Activated CD4-positive, alpha-beta memory T cell treated with anti-CD3 and anti-CD28 coated beads, Interleukin-2, amount 10 ng/mL, durations not matched to agents 7 days and 5 days (primary cell): ENCODE data around the gene IGSF3. TPM values are rescaled to one million over a fixed set of nuclear protein-coding genes. Genes with fewer than 3 reads are reported as not detected.

Source experiments
- CTCF ChIA-PET: fragments of 350-600 bp; sonication (Branson Sonifier 250); formaldehyde crosslinking; loops from one replicate; lab custom pipeline; 2021; ENCODE audit warnings: antibody characterized with exemption, inconsistent platforms; lab: Charles Lee
- POLR2A ChIA-PET: fragments of 350-600 bp; sonication (Branson Sonifier 250); formaldehyde crosslinking; loops from one replicate; lab custom pipeline; 2021; ENCODE audit warnings: antibody characterized with exemption; lab: Charles Lee
- DNase-seq: peaks from one replicate; pipeline ENCODE4 v3.0.0-alpha.2; 2020
- H3K27ac Mint-ChIP-seq: one replicate; pipeline ENCODE4 v1.8.0; 2021; ENCODE audit warnings: mild to moderate bottlenecking, mixed read lengths
- H3K27me3 Mint-ChIP-seq: one replicate; pipeline ENCODE4 v1.8.0; 2021; ENCODE audit warnings: mixed read lengths
- H3K36me3 Mint-ChIP-seq: one replicate; pipeline ENCODE4 v1.8.0; 2021; ENCODE audit warnings: low read depth, mixed read lengths
- H3K4me1 Mint-ChIP-seq: one replicate; pipeline ENCODE4 v1.8.0; 2021; ENCODE audit warnings: mixed read lengths
- H3K4me3 Mint-ChIP-seq: one replicate; pipeline ENCODE4 v1.8.0; 2021; ENCODE audit warnings: mild to moderate bottlenecking, mixed read lengths
- H3K9me3 Mint-ChIP-seq: one replicate; pipeline ENCODE4 v1.8.0; 2021; ENCODE audit warnings: mixed read lengths
- total RNA-seq, 2 experiments: library from RNA; stranded (reverse); gene quantifications; one replicate each; pipeline ENCODE4 v1.2.3, GENCODE V29; 2021

IGSF3 gene
- total RNA-seq = under 1 TPM; 0.48 to 0.58 TPM

DNA sequence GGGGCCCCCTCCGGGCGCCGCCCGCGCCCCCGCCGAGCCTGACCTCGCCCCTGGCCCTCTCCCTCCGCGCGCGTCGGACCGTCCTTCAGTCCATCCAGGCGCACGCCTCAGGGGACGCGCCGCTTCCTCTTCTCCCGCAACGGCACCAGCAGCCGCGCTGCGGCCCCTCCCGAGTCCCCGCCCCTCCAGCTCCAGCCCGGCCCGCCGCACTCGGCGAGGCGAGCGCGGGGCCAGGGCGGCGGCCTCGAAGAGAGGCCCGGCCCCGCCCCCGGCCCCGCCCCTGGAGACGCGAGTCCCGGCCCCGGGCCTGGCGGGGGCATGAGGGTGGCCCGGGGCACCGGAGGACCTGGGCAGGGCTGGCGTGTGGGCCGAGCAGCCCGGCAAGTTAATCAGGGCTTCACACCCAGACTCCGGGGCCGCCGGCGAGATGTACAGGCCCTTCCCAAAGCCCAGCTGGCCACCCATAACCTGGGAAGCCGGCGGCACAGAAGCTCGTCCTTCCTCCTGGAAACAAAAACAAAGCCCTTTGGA, at the start of gene IGSF3:
Gene IGSF3 (minus strand): TSS at position 159 of the 531 bp plus-strand sequence. CDS start 1,407 bp downstream, outside the sequence.
- Mint-ChIP-seq H3K36me3 (no peaks in the 10 kb centered on the region), H3K27ac (no peak within 1 kb of the TSS), H3K27me3 (peaks cover 54% of the 10 kb centered on the region), H3K4me1 (peaks cover 9% of the 10 kb centered on the region), H3K9me3 (no peaks in the 10 kb centered on the region), H3K4me3 (peak within 1 kb of the TSS; percentile 67)
- ChIA-PET CTCF (no interaction called here), POLR2A (interaction anchor here (2.1 kb wide), 1 partner anchor 392 kb away, joined by 7 read pairs; the partner anchor contains the start of gene TTF2)
- DNase-seq = peak; percentile 60

DNA sequence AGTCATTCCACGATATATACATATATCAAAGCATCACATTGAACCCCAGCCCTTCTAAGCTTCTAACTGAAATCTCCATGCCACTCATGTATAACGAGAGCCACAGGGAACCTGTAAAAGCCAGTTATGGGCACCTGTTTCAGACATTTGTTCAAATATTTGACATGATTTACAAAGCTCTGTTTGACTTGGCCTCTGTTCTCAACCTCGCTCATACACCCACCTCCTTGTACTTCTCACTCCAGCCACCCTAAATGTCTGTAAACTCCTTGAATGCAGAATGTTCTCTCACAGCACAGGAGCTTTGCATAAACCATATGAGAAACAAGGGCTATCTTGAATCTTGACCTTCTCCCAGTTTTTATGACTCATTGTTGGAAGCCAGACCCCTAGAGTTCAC, 49.8 kb upstream of the IGSF3 start:
- no peak for DNase-seq
- CTCF ChIA-PET = no interaction called here

DNA sequence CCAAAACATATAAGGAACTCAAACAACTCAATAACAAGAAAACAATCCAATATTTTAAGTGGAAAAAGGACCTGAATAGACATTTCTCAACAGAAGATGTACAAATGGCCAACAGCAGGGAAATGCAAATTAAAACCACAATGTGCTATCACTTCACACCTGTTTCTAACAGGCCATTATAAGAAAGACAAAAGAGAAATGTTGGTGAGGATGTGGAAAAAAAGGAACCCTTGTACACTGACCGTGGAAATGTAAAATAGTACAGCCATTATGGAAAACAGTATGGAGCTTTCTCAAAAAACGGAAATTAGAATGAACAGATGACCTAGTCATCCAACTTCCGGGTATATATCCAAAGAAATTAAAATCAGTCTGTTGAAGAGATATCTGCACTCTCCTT, 48.9 kb upstream of the IGSF3 start:
- no peak overlapping the region for H3K27ac Mint-ChIP-seq
- H3K36me3 Mint-ChIP-seq = no peaks in the 10 kb centered on the region
- peaks cover 7% of the 10 kb centered on the region for H3K27me3 Mint-ChIP-seq
- ChIA-PET POLR2A (no interaction called here), CTCF (interaction anchor here (1.0 kb wide), 1 partner anchor 412 kb away, joined by 3 read pairs; no protein-coding TSS in a partner anchor)
- DNase-seq = no peak
- no peak overlapping the region for H3K4me3 Mint-ChIP-seq
- peaks cover 4% of the 10 kb centered on the region for H3K9me3 Mint-ChIP-seq
- peaks cover 5% of the 10 kb centered on the region for H3K4me1 Mint-ChIP-seq

More for the DNA sequence above, 49.8 kb upstream of the IGSF3 start:
- Mint-ChIP-seq H3K27me3 (peaks cover 7% of the 10 kb centered on the region), H3K27ac (no peak overlapping the region), H3K9me3 (peaks cover 4% of the 10 kb centered on the region), H3K4me3 (no peak overlapping the region), H3K36me3 (no peaks in the 10 kb centered on the region), H3K4me1 (peaks cover 5% of the 10 kb centered on the region)
- POLR2A ChIA-PET = no interaction called here

DNA sequence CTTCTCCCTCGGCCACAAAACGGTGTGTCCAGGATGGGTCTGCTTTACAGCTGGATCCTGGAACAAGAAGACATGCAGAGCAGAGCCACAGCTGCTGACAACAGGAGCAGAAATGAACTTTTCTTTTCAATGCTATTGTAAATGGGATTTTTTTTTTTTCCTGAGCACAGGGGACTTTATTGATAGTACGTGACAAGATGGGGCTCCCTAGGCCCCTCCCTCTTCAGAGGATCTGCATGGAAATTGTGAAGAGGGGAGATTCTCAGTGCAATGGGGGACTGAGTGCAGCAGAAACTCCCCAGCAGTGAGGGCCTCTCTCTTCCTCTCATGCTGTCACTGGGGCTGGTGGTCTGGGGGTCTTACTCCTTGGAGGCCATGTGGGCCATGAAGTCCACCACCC, 45.9 kb upstream of the IGSF3 start:
- Mint-ChIP-seq H3K27me3 (peaks cover 7% of the 10 kb centered on the region), H3K27ac (no peak overlapping the region), H3K4me1 (peaks cover 7% of the 10 kb centered on the region), H3K9me3 (no peaks in the 10 kb centered on the region), H3K36me3 (no peaks in the 10 kb centered on the region), H3K4me3 (no peak overlapping the region)
- ChIA-PET CTCF (interaction anchor here (1.0 kb wide), 1 partner anchor 11 kb away, joined by 5 read pairs; no protein-coding TSS in a partner anchor), POLR2A (no interaction called here)
- no peak for DNase-seq

DNA sequence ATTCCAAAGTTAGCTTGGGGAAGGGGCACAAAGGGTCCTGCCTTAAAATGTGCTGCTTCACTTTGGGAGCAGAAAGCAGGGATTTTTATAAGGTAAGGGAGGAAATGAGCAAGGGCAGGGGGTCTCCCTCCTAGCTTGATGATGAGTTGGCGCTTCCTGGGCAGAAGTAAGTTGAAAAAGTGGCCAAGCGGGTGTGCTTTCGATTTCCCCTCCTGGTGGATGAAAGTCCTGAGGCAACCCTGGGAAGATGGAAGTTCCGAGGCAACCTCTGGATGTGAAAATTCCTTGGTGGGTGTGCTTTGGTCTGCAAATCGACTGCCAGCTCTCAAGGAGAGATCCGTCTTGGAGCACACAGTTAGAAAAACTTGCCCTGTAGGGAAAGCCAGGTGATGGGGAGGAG, 45.0 kb upstream of the IGSF3 start:
- Mint-ChIP-seq H3K27me3 (peaks cover 7% of the 10 kb centered on the region), H3K27ac (no peak overlapping the region)
- POLR2A ChIA-PET = no interaction called here

DNA sequence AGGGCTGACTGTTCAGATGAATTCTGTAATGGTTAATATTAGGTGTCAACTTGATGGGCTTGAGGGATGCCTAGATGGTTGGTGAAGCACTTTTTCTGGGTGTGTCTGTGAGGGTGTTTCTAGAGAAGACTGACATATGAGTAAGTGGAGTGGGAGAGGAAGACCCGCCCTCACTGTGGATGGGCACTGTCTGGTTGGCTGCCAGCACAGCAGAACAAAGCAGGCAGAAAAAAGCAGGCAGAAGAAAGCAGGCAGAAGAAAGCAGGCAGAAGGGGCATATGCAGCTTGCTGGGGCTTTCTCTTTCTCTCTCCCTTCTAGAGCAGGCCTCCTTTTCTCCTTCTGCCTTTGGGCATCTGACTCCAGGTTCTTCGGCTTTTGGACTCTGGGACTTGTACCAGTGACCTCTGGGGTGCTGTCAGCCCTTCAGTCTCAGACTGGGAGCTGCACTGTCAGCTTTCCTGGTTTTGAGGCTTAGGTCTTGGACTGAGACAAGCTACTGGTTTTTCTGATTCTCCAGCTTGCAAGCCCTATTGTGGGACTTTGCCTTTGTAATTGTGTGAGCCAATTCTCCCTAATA, 43.8 kb upstream of the IGSF3 start:
- Mint-ChIP-seq H3K36me3 (peaks cover 4% of the 10 kb centered on the region), H3K4me3 (no peak overlapping the region), H3K4me1 (peaks cover 7% of the 10 kb centered on the region), H3K27ac (no peak overlapping the region), H3K9me3 (peaks cover 4% of the 10 kb centered on the region), H3K27me3 (peaks cover 5% of the 10 kb centered on the region)
- no peak for DNase-seq
- ChIA-PET POLR2A (no interaction called here), CTCF (interaction anchor here (1.9 kb wide), 1 partner anchor 13 kb away, joined by 5 read pairs; no protein-coding TSS in a partner anchor)

More for the DNA sequence above, 45.0 kb upstream of the IGSF3 start:
- Mint-ChIP-seq H3K4me1 (peaks cover 7% of the 10 kb centered on the region), H3K36me3 (no peaks in the 10 kb centered on the region), H3K9me3 (no peaks in the 10 kb centered on the region), H3K4me3 (no peak overlapping the region)
- CTCF ChIA-PET = no interaction called here
- no peak for DNase-seq

DNA sequence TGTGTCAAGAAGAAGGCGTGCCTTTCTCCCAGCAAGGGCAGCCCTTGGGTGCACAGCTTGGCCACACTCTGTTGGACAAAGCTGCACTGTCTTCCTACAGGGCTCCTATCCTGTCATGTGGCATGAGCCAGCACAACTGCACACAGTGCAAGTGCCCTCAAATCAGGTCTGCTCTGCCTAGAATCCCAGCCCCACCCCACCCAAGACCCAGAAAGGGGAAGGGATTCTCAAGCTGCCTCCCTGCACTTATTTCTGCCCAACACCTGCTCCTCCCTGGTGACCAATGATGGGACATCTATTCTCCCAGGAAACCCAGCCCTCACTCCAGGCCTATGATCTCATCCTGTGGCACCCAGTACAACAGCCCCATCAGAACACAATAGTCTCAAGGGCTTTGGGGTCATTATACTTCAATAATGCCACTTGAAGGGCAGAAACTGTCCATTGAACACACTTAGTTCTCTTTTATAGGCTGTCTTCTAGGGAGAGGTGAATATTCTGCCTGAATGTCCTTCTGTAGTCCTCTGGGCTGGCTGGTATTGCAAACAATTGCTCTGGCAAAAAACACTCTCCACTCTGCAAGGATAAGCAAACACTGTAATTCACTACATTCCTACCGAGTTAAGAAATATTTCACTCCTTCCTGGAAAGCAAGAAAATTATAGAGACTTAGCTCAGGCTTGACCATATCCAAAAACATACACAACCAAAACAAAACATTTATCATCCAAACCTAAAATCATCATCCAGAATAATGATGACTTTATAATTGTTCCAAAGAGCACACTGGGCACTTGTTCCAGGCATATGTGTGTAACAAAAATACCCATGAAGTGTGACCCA, 43.1 kb upstream of the IGSF3 start:
- POLR2A ChIA-PET = no interaction called here
- CTCF ChIA-PET = interaction anchor here (1.9 kb wide), 1 partner anchor 14 kb away, joined by 5 read pairs; no protein-coding TSS in a partner anchor
- Mint-ChIP-seq H3K27ac (no peak overlapping the region), H3K27me3 (peaks cover 4% of the 10 kb centered on the region), H3K9me3 (peaks cover 7% of the 10 kb centered on the region), H3K4me3 (no peak overlapping the region), H3K4me1 (peaks cover 7% of the 10 kb centered on the region), H3K36me3 (peaks cover 4% of the 10 kb centered on the region)
- no peak for DNase-seq

DNA sequence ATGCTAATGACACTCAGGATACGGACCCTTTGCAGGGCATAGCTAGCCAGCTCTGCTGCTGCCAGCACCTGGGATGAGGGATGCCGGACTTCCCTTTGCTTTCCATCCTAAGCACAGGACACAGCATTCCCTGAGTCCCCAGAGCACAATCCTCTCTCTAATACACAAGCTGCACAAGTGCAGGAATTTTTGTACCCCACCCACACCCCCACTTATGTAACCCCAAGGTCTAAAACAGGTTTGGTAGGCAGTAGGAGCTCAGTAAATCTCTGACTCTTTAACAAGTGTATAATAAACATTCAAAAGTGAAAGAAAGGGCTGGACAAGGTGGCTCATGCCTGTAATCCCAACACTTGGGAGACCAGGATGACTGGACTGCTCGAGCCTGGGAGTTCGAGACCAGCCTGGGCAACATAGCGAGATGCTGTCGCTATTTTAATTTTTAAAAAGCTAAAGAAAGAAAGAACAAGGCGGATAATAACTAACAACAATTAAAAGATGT, 42.2 kb upstream of the IGSF3 start:
- H3K27me3 Mint-ChIP-seq = peaks cover 4% of the 10 kb centered on the region
- POLR2A ChIA-PET = no interaction called here
- no peak overlapping the region for H3K4me3 Mint-ChIP-seq
- H3K9me3 Mint-ChIP-seq = peaks cover 7% of the 10 kb centered on the region
- H3K27ac Mint-ChIP-seq = no peak overlapping the region
- CTCF ChIA-PET = interaction anchor here (0.8 to 1.9 kb wide), 2 partner anchors 15 to 17 kb away, joined by 3 to 5 read pairs; no protein-coding TSS in a partner anchor
- peaks cover 7% of the 10 kb centered on the region for H3K4me1 Mint-ChIP-seq
- H3K36me3 Mint-ChIP-seq = peaks cover 4% of the 10 kb centered on the region
- no peak for DNase-seq

DNA sequence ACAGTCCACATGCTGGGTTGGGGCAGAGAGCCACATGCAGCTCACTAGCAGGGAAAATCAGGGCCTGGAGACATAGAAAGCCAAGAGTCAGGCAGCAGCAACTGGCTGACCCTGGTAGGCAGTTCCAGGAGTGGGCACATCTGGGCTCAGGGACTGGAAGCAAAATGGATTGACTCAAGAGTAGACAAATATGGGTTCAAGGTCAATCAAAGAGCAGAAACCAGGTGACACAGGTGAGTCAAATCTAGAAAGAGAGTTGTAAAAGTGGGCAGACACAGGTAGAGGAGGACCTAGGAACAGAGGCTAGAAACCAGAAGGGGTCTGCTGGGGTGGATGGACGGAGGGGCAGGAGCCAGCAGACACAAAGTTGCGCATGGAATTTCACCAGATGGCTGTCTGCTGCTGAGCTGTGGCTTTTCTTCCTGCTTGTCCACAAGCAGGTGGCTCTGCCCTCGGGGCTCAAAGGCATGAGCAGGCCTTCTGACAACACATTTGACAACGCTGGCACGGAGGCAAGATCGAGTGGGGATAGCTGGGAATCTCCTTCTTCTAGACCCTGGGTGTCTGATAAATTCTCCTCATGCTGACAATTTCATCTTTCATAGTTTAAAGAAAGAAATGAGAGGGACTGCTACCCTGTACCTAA, 40.8 kb upstream of the IGSF3 start:
- CTCF ChIA-PET = no interaction called here
- peaks cover 6% of the 10 kb centered on the region for H3K27me3 Mint-ChIP-seq
- H3K9me3 Mint-ChIP-seq = peaks cover 7% of the 10 kb centered on the region
- no peak overlapping the region for H3K4me3 Mint-ChIP-seq
- POLR2A ChIA-PET = no interaction called here
- H3K27ac Mint-ChIP-seq = no peak overlapping the region
- peaks cover 7% of the 10 kb centered on the region for H3K4me1 Mint-ChIP-seq
- no peak for DNase-seq
- H3K36me3 Mint-ChIP-seq = peaks cover 7% of the 10 kb centered on the region

DNA sequence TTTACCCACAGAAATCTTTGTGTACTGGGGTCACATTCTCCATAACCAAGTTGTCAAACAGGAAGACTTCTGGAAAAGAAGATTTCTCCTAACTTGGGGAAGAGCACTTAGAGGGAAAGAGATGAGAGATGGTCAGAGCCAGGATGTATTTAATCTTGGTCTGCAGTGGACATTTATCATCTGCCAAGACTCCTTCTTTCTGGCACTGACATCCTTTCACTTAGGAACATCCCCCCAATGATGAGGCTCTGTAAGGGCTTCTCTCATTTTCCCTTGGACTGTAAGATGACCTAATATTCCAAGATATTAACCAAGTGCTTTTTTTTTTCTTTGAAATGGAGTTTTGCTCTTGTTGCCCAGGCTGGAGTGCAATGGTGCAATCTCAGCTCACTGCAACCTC, 39.3 kb upstream of the IGSF3 start:
- no peak overlapping the region for H3K27ac Mint-ChIP-seq
- DNase-seq = no peak
- POLR2A ChIA-PET = no interaction called here
- peaks cover 7% of the 10 kb centered on the region for H3K36me3 Mint-ChIP-seq
- no peak overlapping the region for H3K4me3 Mint-ChIP-seq
- H3K27me3 Mint-ChIP-seq = peaks cover 6% of the 10 kb centered on the region
- H3K4me1 Mint-ChIP-seq = peaks cover 2% of the 10 kb centered on the region
- CTCF ChIA-PET = interaction anchor here (1.1 kb wide), 1 partner anchor 34 kb away, joined by 3 read pairs; no protein-coding TSS in a partner anchor
- H3K9me3 Mint-ChIP-seq = peaks cover 7% of the 10 kb centered on the region

DNA sequence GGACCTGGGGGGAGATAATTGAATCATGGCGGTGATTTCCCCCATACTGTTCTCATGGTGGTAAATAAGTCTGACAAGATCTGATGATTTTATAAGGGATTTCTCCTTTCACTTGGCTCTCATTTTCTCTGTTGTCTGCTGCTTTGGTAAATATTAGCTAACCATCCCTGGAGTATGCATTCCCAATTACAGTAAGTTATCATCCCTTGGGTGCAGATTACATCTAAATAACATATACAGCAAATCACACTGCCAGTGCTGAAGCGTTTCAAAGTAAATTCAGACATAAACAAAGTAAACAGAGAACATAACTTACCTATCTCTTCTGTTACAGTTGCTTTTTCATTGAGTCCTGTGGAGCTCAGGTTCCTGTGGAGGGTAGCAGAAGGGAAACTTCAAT, 38.6 kb upstream of the IGSF3 start:
- ChIA-PET CTCF (interaction anchor here (1.1 kb wide), 1 partner anchor 33 kb away, joined by 3 read pairs; no protein-coding TSS in a partner anchor), POLR2A (no interaction called here)
- Mint-ChIP-seq H3K27me3 (peaks cover 6% of the 10 kb centered on the region), H3K4me3 (no peak overlapping the region), H3K27ac (no peak overlapping the region), H3K9me3 (peaks cover 7% of the 10 kb centered on the region), H3K36me3 (peaks cover 7% of the 10 kb centered on the region), H3K4me1 (peaks cover under 1% of the 10 kb centered on the region)
- DNase-seq = no peak

DNA sequence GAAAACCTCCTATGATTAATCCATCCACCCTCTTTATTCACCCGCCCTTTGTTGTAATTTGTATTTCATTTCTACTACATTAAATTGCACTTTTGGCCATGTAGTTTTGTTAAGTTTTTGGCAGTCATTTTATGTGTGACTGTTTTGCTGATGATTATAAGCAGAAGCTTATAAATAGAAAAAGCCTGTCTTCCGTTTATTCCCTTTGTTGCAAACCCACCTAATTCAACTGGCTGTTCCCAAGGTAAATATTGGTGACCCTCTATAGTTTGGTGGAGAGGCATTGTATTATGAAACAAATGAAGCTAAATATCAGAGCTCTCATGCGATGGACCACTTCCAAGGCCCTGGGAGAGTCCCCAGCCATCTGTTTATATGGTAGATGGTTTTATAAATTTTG, 36.7 kb upstream of the IGSF3 start:
- ChIA-PET POLR2A (no interaction called here), CTCF (no interaction called here)
- Mint-ChIP-seq H3K27me3 (peaks cover 6% of the 10 kb centered on the region), H3K4me3 (no peak overlapping the region), H3K9me3 (peaks cover 7% of the 10 kb centered on the region), H3K27ac (no peak overlapping the region), H3K36me3 (peaks cover 7% of the 10 kb centered on the region), H3K4me1 (no peaks in the 10 kb centered on the region)
- no peak for DNase-seq
